ENCODE results near the gene MRPL20. TPM values are rescaled to one million over a fixed set of nuclear protein-coding genes. Genes with fewer than 3 reads are reported as not detected.
"Not testable (repeated sequence)": the region's sequence is repeated elsewhere in the genome, so short reads cannot be mapped to it uniquely, and the experiment has no call there.

The MRPL20 gene
- total and polyA plus RNA-seq, 4 donors = 47.8 to 170 (median 74.0) TPM

- H3K9me3 ChIP-seq (ENCODE audit: control insufficient read depth in 4 of 4, low read length in 3 of 4) = no peaks in the 10 kb centered on the region
- no peaks in the 10 kb centered on the region for H3K27me3 ChIP-seq (ENCODE audit: control insufficient read depth in 4 of 4, insufficient read depth in 4 of 4, low read length in 3 of 4)
- peak; percentile 35 for TF ChIP-seq FOXA2 (IDR thresholded peaks at IDR 0.05)
- no peak for TF ChIP-seq HNF4A (conservative IDR thresholded peaks at IDR 0.05)
- TF ChIP-seq MAX (IDR thresholded peaks at IDR 0.05) = no peak
- peak; percentile 38 for TF ChIP-seq TAF1 (conservative IDR thresholded peaks at IDR 0.05)
- TF ChIP-seq, protein P1, sequence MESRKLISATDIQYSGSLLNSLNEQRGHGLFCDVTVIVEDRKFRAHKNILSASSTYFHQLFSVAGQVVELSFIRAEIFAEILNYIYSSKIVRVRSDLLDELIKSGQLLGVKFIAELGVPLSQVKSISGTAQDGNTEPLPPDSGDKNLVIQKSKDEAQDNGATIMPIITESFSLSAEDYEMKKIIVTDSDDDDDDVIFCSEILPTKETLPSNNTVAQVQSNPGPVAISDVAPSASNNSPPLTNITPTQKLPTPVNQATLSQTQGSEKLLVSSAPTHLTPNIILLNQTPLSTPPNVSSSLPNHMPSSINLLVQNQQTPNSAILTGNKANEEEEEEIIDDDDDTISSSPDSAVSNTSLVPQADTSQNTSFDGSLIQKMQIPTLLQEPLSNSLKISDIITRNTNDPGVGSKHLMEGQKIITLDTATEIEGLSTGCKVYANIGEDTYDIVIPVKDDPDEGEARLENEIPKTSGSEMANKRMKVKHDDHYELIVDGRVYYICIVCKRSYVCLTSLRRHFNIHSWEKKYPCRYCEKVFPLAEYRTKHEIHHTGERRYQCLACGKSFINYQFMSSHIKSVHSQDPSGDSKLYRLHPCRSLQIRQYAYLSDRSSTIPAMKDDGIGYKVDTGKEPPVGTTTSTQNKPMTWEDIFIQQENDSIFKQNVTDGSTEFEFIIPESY (IDR thresholded peaks at IDR 0.05) = no peak
- TF ChIP-seq EGR1 (IDR thresholded peaks at IDR 0.05; ENCODE audit: low read depth in 2 of 2) = no peak
- no peaks in the 10 kb centered on the region for H3K36me3 ChIP-seq (ENCODE audit: control insufficient read depth in 4 of 4, insufficient read depth in 3 of 4, low read depth in 1 of 4, low read length in 3 of 4)
- H3K4me1 ChIP-seq (ENCODE audit: control insufficient read depth in 4 of 4, insufficient read depth in 4 of 4, low read length in 3 of 4) = peaks cover 20 to 52% (median 41%) of the 10 kb centered on the region in 4 donors
- no peak for DNase-seq (ENCODE audit: low spot score)
- H3K27ac ChIP-seq (ENCODE audit: low read depth in 1 of 2, low read length in 2 of 2) = peak overlapping the region; percentile 74 to 87
- no peak overlapping the region for H3K9ac ChIP-seq (ENCODE audit: low read depth in 1 of 2, low read length in 2 of 2)
- 55% methylated on average over 6 of the region's 6 CpGs for WGBS
- H3K4me3 ChIP-seq (ENCODE audit: low read depth in 1 of 3, low read length in 3 of 3) = no peak overlapping the region
Measured at GRCh38 chr1:1429671-1430073, 22.6 kb upstream of the MRPL20 start.

GRCh38 chr1:1428967-1429366 lies 21.9 kb upstream of the MRPL20 start:
- H3K27ac ChIP-seq (ENCODE audit: low read depth in 1 of 2, low read length in 2 of 2); H3K4me3 ChIP-seq (ENCODE audit: low read depth in 1 of 3, low read length in 3 of 3); H3K9ac ChIP-seq (ENCODE audit: low read depth in 1 of 2, low read length in 2 of 2); H3K27me3 ChIP-seq (ENCODE audit: control insufficient read depth in 4 of 4, insufficient read depth in 4 of 4, low read length in 3 of 4); H3K36me3 ChIP-seq (ENCODE audit: control insufficient read depth in 4 of 4, insufficient read depth in 3 of 4, low read depth in 1 of 4, low read length in 3 of 4); H3K9me3 ChIP-seq (ENCODE audit: control insufficient read depth in 4 of 4, low read length in 3 of 4); DNase-seq (ENCODE audit: low spot score): not testable (repeated sequence)
- 96% methylated on average over 6 of the region's 6 CpGs for WGBS
- peaks cover 13 to 45% (median 33%) of the 10 kb centered on the region in 4 donors for H3K4me1 ChIP-seq (ENCODE audit: control insufficient read depth in 4 of 4, insufficient read depth in 4 of 4, low read length in 3 of 4)

- Histone ChIP-seq H3K9me3 (ENCODE audit: control insufficient read depth in 4 of 4, low read length in 3 of 4) (no peaks in the 10 kb centered on the region), H3K27ac (ENCODE audit: low read depth in 1 of 2, low read length in 2 of 2) (no peak overlapping the region), H3K27me3 (ENCODE audit: control insufficient read depth in 4 of 4, insufficient read depth in 4 of 4, low read length in 3 of 4) (no peaks in the 10 kb centered on the region), H3K4me3 (ENCODE audit: low read depth in 1 of 3, low read length in 3 of 3) (no peak overlapping the region), H3K36me3 (ENCODE audit: control insufficient read depth in 4 of 4, insufficient read depth in 3 of 4, low read depth in 1 of 4, low read length in 3 of 4) (no peaks in the 10 kb centered on the region), H3K9ac (ENCODE audit: low read depth in 1 of 2, low read length in 2 of 2) (no peak overlapping the region), H3K4me1 (ENCODE audit: control insufficient read depth in 4 of 4, insufficient read depth in 4 of 4, low read length in 3 of 4) (peaks cover 11 to 37% (median 26%) of the 10 kb centered on the region in 4 donors)
- WGBS = 90% methylated on average over 19 of the region's 19 CpGs
- no peak for DNase-seq (ENCODE audit: low spot score)
- TF ChIP-seq RXRA (IDR thresholded peaks at IDR 0.05) (no peak), EGR1 (IDR thresholded peaks at IDR 0.05; ENCODE audit: low read depth in 2 of 2) (no peak), NR2F2 (IDR thresholded peaks at IDR 0.05) (no peak), TAF1 (conservative IDR thresholded peaks at IDR 0.05) (no peak), GABPA (IDR thresholded peaks at IDR 0.05 in 1 of 2, conservative IDR thresholded peaks at IDR 0.05 in 1 of 2) (no peak), RAD21 (IDR thresholded peaks at IDR 0.05) (no peak)
- TF ChIP-seq, protein P2, sequence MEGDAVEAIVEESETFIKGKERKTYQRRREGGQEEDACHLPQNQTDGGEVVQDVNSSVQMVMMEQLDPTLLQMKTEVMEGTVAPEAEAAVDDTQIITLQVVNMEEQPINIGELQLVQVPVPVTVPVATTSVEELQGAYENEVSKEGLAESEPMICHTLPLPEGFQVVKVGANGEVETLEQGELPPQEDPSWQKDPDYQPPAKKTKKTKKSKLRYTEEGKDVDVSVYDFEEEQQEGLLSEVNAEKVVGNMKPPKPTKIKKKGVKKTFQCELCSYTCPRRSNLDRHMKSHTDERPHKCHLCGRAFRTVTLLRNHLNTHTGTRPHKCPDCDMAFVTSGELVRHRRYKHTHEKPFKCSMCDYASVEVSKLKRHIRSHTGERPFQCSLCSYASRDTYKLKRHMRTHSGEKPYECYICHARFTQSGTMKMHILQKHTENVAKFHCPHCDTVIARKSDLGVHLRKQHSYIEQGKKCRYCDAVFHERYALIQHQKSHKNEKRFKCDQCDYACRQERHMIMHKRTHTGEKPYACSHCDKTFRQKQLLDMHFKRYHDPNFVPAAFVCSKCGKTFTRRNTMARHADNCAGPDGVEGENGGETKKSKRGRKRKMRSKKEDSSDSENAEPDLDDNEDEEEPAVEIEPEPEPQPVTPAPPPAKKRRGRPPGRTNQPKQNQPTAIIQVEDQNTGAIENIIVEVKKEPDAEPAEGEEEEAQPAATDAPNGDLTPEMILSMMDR (IDR thresholded peaks at IDR 0.05; ENCODE audit: low read depth, low read length, missing input control) = no peak
Measured at GRCh38 chr1:1428174-1428573, 21.1 kb upstream of the MRPL20 start.

Measured in liver (tissue), 9 donors.